Dendritic cell treated with granulocyte-macrophage colony-stimulating factor and Interleukin-4, amounts not matched to agents 40 ng/mL and 50 ng/mL, for 4 days (primary cell): ENCODE results near the gene KIAA0513.

ENCODE experiments used
- H3K27ac Mint-ChIP-seq: one replicate; pipeline ENCODE4 v1.8.0; 2022; ENCODE audit warnings: mild to moderate bottlenecking, mixed read lengths
- H3K27me3 Mint-ChIP-seq: one replicate; pipeline ENCODE4 v1.8.0; 2022; ENCODE audit warnings: mild to moderate bottlenecking, mixed read lengths
- H3K36me3 Mint-ChIP-seq: one replicate; pipeline ENCODE4 v1.8.0; 2022; ENCODE audit warnings: low read depth, mixed read lengths
- H3K4me1 Mint-ChIP-seq: one replicate; pipeline ENCODE4 v1.8.0; 2022; ENCODE audit warnings: low read depth, mixed read lengths
- H3K4me3 Mint-ChIP-seq: one replicate; pipeline ENCODE4 v1.8.0; 2022; ENCODE audit warnings: mild to moderate bottlenecking, moderate library complexity, mixed read lengths
- H3K9me3 Mint-ChIP-seq: one replicate; pipeline ENCODE4 v1.8.0; 2022; ENCODE audit warnings: mixed read lengths
- intact Hi-C: fragments of 100-400 bp; cut with micrococcal nuclease; formaldehyde crosslinking; loops from one replicate; pipeline ENCODE4 v1.15.0; 2022

The KIAA0513 gene

GRCh38 chr16:85010931-85011845, 16.4 kb upstream of the KIAA0513 start, which contains the start of gene ZDHHC7:
ZDHHC7 (minus strand) TSS chr16:85011535; CDS start chr16:84990618, 20,917 bp downstream.
- Mint-ChIP-seq H3K4me1 (peaks cover 59% of the 10 kb centered on the region), H3K27me3 (no peaks in the 10 kb centered on the region), H3K9me3 (no peaks in the 10 kb centered on the region), H3K27ac (peak within 1 kb of the TSS; percentile 95), H3K4me3 (peak within 1 kb of the TSS; percentile 95), H3K36me3 (peaks cover 49% of the 10 kb centered on the region)
- intact Hi-C loops: no loop called here

GRCh38 chr16:85011846-85012284, 15.7 kb upstream of the KIAA0513 start:
- intact Hi-C loops: no loop called here
- peak overlapping the region; percentile 93 for H3K4me3 Mint-ChIP-seq
- peak overlapping the region; percentile 95 for H3K27ac Mint-ChIP-seq
- no peaks in the 10 kb centered on the region for H3K27me3 Mint-ChIP-seq
- H3K36me3 Mint-ChIP-seq: peaks cover 44% of the 10 kb centered on the region
- no peaks in the 10 kb centered on the region for H3K9me3 Mint-ChIP-seq
- peaks cover 58% of the 10 kb centered on the region for H3K4me1 Mint-ChIP-seq

DNA sequence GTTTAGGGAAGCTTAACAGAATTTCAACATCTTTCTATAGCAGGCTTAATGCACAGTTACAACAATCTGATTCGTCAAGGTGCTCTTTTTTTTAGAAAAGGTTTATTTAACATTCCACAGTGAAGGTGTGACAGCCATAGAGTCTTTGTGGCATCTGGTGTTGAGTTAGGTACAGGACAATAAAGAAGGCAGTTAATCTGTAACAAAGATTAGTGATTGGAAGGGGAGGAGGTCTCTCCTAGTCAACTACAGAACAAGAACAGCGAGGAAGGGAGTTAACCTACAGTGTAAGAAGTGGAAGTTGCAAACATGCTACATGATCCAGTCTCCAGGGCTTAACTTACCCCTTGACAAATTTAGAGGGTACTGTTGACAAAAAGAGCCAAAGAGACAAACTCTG, 13.3 kb upstream of the KIAA0513 start:
- H3K27me3 Mint-ChIP-seq: no peaks in the 10 kb centered on the region
- H3K9me3 Mint-ChIP-seq: no peaks in the 10 kb centered on the region
- intact Hi-C loops: no loop called here
- peak overlapping the region; percentile 74 for H3K27ac Mint-ChIP-seq
- peaks cover 56% of the 10 kb centered on the region for H3K4me1 Mint-ChIP-seq
- peaks cover 26% of the 10 kb centered on the region for H3K36me3 Mint-ChIP-seq
- H3K4me3 Mint-ChIP-seq: no peak overlapping the region

DNA sequence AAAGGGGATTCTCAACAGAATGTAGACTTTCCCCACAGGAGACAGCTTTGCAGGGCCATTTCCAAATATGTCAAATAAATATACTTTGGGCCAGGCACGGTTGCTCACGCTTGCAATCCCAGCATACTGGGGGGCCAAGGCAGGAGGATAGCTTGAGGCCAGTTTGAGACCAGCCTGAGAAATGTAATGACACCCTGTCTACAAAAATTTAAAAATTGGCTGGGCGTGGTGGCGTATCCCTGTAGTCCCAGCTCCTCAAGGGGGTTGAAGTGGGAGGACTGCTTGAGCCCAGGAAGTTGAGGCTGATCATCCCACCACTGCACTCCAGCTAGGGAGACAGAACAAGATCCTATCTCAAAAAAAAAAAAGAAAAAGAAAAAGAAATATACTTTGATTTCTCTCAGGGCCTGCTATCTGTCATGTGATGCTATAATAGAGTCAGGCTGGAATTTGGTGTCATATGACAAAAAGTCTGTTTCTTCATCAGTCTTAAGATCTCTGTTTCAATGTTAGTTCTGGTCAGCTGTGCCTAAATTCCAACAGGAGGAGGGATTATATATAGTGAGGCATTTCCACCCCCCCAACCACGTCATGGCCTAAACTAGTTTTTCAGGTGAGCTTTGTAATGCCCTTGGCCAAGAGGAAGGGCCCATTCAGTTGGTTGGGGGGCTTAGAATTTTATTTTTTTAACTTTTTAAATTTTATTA, 12.0 kb upstream of the KIAA0513 start:
- intact Hi-C loops: no loop called here
- Mint-ChIP-seq H3K4me1 (peaks cover 54% of the 10 kb centered on the region), H3K9me3 (no peaks in the 10 kb centered on the region), H3K36me3 (peaks cover 13% of the 10 kb centered on the region), H3K27me3 (peaks cover 5% of the 10 kb centered on the region), H3K27ac (no peak overlapping the region), H3K4me3 (no peak overlapping the region)

- no peaks in the 10 kb centered on the region for H3K36me3 Mint-ChIP-seq
- H3K4me3 Mint-ChIP-seq: no peak overlapping the region
- intact Hi-C loops: no loop called here
- H3K4me1 Mint-ChIP-seq: peaks cover 53% of the 10 kb centered on the region
- peak overlapping the region; percentile 62 for H3K27ac Mint-ChIP-seq
- H3K9me3 Mint-ChIP-seq: no peaks in the 10 kb centered on the region
- H3K27me3 Mint-ChIP-seq: peaks cover 5% of the 10 kb centered on the region
These were observed 10.4 kb upstream of the KIAA0513 start for GRCh38 chr16:85017151-85017550.

- Mint-ChIP-seq H3K4me3 (no peak overlapping the region), H3K27me3 (peaks cover 5% of the 10 kb centered on the region), H3K4me1 (peaks cover 53% of the 10 kb centered on the region), H3K27ac (peak overlapping the region; percentile 62), H3K9me3 (no peaks in the 10 kb centered on the region), H3K36me3 (no peaks in the 10 kb centered on the region)
- intact Hi-C loops: no loop called here
These were observed 10.0 kb upstream of the KIAA0513 start for GRCh38 chr16:85017633-85018032.

DNA sequence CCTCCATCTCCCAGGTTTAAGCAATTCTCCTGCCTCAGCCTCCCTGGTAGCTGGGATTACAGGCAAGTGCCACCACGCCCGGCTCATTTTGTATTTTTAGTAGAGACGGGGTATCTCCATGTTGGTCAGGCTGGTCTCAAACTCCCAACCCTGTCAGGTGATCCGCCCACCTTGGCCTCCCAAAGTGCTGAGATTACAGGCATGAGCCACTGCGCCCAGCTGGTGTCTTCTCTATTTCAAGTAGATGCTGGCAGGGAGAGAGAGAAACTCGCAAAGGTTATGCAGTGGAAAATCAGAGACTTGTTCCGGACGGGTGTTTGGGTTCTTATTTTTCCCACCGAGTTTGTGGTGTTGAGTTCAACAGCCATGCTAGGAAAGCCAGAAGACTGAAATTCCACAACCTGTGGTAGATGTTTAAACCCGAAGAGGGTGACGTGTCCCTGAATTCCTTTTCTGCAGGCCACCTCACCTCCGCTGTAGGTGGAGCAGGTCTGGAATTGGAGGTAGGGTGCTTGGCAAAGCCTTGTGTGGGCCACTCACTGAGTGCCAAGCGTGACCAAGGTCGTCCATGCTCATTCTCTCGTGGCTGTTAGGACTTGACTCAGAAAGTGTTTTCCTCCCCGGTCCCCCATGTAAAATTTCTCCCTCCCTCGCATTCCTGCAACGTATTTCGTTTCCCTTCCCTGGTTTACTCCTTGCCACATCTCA, 8.9 kb upstream of the KIAA0513 start:
- no peaks in the 10 kb centered on the region for H3K36me3 Mint-ChIP-seq
- H3K9me3 Mint-ChIP-seq: no peaks in the 10 kb centered on the region
- no peak overlapping the region for H3K27ac Mint-ChIP-seq
- H3K4me3 Mint-ChIP-seq: no peak overlapping the region
- peaks cover 5% of the 10 kb centered on the region for H3K27me3 Mint-ChIP-seq
- intact Hi-C loops: no loop called here
- H3K4me1 Mint-ChIP-seq: peaks cover 50% of the 10 kb centered on the region

- H3K9me3 Mint-ChIP-seq: no peaks in the 10 kb centered on the region
- no peak overlapping the region for H3K4me3 Mint-ChIP-seq
- no peaks in the 10 kb centered on the region for H3K36me3 Mint-ChIP-seq
- intact Hi-C loops: loop anchor here (10.0 kb wide), 1 partner anchor 65 kb away; no protein-coding TSS in a partner anchor
- no peak overlapping the region for H3K27ac Mint-ChIP-seq
- peaks cover 5% of the 10 kb centered on the region for H3K27me3 Mint-ChIP-seq
- peaks cover 45% of the 10 kb centered on the region for H3K4me1 Mint-ChIP-seq
These were observed 7.8 kb upstream of the KIAA0513 start for GRCh38 chr16:85019659-85020245.

DNA sequence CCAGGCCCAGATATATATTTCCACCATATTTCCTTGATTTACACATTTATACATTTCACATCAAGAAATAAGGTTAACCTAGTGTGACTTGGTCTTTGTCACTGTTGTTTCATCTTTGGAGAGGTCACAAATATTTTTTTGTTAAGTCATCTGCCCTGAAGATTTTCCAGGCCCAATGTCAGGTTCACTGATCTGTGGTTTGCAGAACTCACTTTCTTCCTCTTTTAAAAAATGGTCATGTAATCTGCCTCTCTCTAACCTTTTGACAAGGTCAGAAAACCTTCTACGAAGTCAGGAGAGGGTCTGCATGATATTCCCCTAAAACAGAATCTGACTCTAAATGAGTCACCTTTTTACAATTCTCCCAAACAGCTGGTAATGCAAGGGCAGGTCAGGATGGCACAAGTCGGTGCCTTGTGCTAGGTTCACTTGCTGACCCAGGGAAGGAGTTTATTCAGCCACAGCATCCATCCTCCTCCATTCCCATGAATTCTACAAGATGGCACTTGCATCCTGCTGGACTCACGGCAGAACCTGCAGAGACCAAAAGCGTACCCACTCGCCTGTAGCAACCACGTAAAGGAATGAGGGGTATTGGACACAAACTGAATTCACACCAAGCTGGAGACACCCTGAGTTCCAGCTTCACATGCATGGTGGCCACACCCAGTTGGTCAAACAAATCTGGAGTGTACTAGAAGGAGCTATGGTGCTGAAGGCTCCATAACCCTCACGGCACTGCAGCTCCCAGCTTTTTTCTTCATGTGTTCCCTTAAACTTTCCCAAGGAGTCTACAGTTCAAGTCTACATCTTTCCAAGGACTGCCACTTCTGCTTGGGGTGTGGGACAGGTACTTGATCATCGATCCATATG, 1.6 kb upstream of the KIAA0513 start:
- Mint-ChIP-seq H3K27ac (peak overlapping the region; percentile 99), H3K4me1 (peaks cover 65% of the 10 kb centered on the region), H3K27me3 (no peaks in the 10 kb centered on the region), H3K4me3 (peak overlapping the region; percentile 61), H3K36me3 (peaks cover 10% of the 10 kb centered on the region), H3K9me3 (no peaks in the 10 kb centered on the region)
- intact Hi-C loops: loop anchor here (5.0 to 10.0 kb wide), 2 partner anchors 44 to 59 kb away; no protein-coding TSS in a partner anchor

DNA sequence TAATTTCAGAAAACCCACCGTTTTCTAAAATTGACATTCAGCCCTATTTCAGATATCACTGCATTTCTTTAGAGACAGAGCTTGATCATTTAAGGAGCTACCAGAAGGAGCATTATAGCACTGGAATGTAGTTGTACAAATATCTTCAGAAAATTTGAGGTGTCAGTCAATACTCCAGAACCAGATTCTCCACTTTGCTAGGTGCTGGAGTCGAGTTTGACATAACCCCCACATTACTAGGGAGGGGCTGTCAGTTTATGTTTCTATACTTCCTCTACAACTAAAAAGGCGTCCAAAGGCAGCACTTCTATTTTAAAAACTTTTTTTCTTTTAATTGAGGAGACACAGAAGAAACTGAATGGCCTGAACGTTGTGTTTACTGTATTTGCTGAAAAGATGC, 892 bp upstream of the KIAA0513 start:
- H3K36me3 Mint-ChIP-seq: peaks cover 16% of the 10 kb centered on the region
- H3K9me3 Mint-ChIP-seq: no peaks in the 10 kb centered on the region
- intact Hi-C loops: loop anchor here (5.0 to 10.0 kb wide), 2 partner anchors 44 to 58 kb away; no protein-coding TSS in a partner anchor
- H3K4me3 Mint-ChIP-seq: peak overlapping the region; percentile 61
- H3K4me1 Mint-ChIP-seq: peaks cover 65% of the 10 kb centered on the region
- H3K27ac Mint-ChIP-seq: peak overlapping the region; percentile 99
- H3K27me3 Mint-ChIP-seq: no peaks in the 10 kb centered on the region

- H3K4me3 Mint-ChIP-seq: peak overlapping the region; percentile 98
- H3K36me3 Mint-ChIP-seq: peaks cover 30% of the 10 kb centered on the region
- no peaks in the 10 kb centered on the region for H3K9me3 Mint-ChIP-seq
- no peaks in the 10 kb centered on the region for H3K27me3 Mint-ChIP-seq
- intact Hi-C loops: loop anchor here (5.0 to 10.0 kb wide), 2 partner anchors 46 to 57 kb away; no protein-coding TSS in a partner anchor
- H3K4me1 Mint-ChIP-seq: peaks cover 65% of the 10 kb centered on the region
- peak overlapping the region; percentile 99 for H3K27ac Mint-ChIP-seq
These were observed 526 bp downstream of the KIAA0513 start for GRCh38 chr16:85027958-85028684.
